ENCODE data around the gene TTC13. TPM values are rescaled to one million over a fixed set of nuclear protein-coding genes. Genes with fewer than 3 reads are reported as not detected.

TTC13 gene
- total RNA-seq, 1 experiment from 2014 or later, result 12.3 TPM

DNA sequence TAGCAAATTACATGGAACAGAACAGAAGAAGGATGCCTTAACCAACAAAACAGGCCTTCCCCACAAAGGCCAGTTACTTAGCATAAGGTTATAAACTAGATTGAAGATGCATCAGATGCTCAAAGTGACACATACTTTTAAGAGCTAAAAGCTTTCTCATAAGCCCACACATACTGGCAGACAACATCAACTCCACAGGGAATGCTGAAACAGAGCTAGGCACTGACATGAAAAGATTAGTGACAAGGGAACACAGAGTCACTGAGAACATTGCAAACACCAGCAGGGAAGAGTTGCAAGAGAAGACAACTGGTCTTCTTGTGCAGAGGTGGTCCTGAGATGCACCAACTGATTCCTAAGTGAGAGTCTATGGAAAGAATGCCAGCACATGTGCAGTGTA lies 6.9 kb downstream of the TTC13 start:
- no peak overlapping the region for H3K4me3 ChIP-seq (replicated peaks in 1 of 2; ENCODE audit: low read depth in 1 of 2, low read length in 2 of 2)
- no peak for DNase-seq (ENCODE audit: low read depth, low spot score)
- ATAC-seq, result no peak
- RAD21 ChIA-PET (ENCODE audit: low non-redundant PET in 1 of 2, low total read pairs in 2 of 2, uncharacterized antibody in 2 of 2, unreplicated experiment in 2 of 2), result no interaction called here
- no peak overlapping the region for H2AFZ ChIP-seq (ENCODE audit: low read depth, low read length, poor library complexity, severe bottlenecking)
- no peaks in the 10 kb centered on the region for H3K27me3 ChIP-seq (ENCODE audit: insufficient read depth, low read length)
- no peaks in the 10 kb centered on the region for H3K9me3 ChIP-seq (ENCODE audit: control insufficient read depth in 1 of 2, insufficient read depth in 1 of 2, low read depth in 1 of 2, low read length in 2 of 2)
- TF ChIP-seq FOSL1 (IDR thresholded peaks at IDR 0.05; ENCODE audit: low read depth), result no peak
- H3K79me2 ChIP-seq (ENCODE audit: insufficient read depth, low read length), result peaks cover under 1% of the 10 kb centered on the region; the same call in 1 of the 2 replicates
- H3K9ac ChIP-seq (ENCODE audit: low read length), result no peak overlapping the region
- no TSS peak for BruUV-seq (replicated peaks)
- CTCF ChIA-PET, result no interaction called here
- 0 out of 4 replicates have a peak, but pooled peaks cover 0 to 2% of the 10 kb centered on the region in 2 experiments for H3K36me3 ChIP-seq (ENCODE audit: control insufficient read depth in 1 of 2, insufficient read depth in 2 of 2, low read length in 2 of 2)
- no peak overlapping the region for H3K4me2 ChIP-seq (ENCODE audit: low read length)
- POLR2A ChIA-PET, result no interaction called here
- intact Hi-C loops (cut with micrococcal nuclease), result no loop called here
- no peaks in the 10 kb centered on the region for H3K9me2 ChIP-seq (ENCODE audit: insufficient read depth)
- H4K20me1 ChIP-seq (ENCODE audit: insufficient read depth), result no peaks in the 10 kb centered on the region
- no peaks in the 10 kb centered on the region for H3K4me1 ChIP-seq (ENCODE audit: control insufficient read depth in 1 of 2, insufficient read depth in 2 of 2, low read length in 2 of 2)
- no peak overlapping the region for H3K27ac ChIP-seq (ENCODE audit: low read depth, low read length)

DNA sequence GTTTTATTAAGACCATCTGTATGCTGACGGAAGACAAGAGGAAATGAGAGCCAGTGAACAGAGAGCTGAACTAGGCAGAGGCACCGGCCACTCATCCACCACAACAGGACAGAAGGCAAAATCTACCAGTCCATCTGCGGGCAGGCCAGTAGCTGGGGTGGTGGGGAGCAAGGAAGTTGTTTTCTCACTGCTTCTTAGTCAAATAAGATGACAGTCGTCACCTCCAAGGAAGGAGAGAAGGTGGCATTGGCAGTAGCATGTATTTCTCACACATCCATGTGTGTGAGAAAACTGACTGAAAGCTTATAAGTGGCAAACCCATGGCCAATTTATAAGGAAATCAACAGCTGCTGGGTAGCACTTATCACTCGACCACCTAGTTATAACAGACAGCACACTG lies 8.2 kb downstream of the TTC13 start:
- DNase-seq (ENCODE audit: low read depth, low spot score) (no peak), ATAC-seq (no peak)
- BruUV-seq (replicated peaks), result no TSS peak
- Histone ChIP-seq H3K9me2 (ENCODE audit: insufficient read depth) (no peaks in the 10 kb centered on the region), H3K4me2 (ENCODE audit: low read length) (no peak overlapping the region), H3K27ac (ENCODE audit: low read depth, low read length) (no peak overlapping the region), H3K9ac (ENCODE audit: low read length) (no peak overlapping the region), H3K36me3 (ENCODE audit: control insufficient read depth in 1 of 2, insufficient read depth in 2 of 2, low read length in 2 of 2) (no peaks in the 10 kb centered on the region), H3K79me2 (ENCODE audit: insufficient read depth, low read length) (no peaks in the 10 kb centered on the region), H3K27me3 (ENCODE audit: insufficient read depth, low read length) (no peaks in the 10 kb centered on the region), H3K4me1 (ENCODE audit: control insufficient read depth in 1 of 2, insufficient read depth in 2 of 2, low read length in 2 of 2) (no peaks in the 10 kb centered on the region), H2AFZ (ENCODE audit: low read depth, low read length, poor library complexity, severe bottlenecking) (no peak overlapping the region), H3K4me3 (replicated peaks in 1 of 2; ENCODE audit: low read depth in 1 of 2, low read length in 2 of 2) (no peak overlapping the region), H3K9me3 (ENCODE audit: control insufficient read depth in 1 of 2, insufficient read depth in 1 of 2, low read depth in 1 of 2, low read length in 2 of 2) (no peaks in the 10 kb centered on the region), H4K20me1 (ENCODE audit: insufficient read depth) (no peaks in the 10 kb centered on the region)
- RAD21 ChIA-PET (ENCODE audit: low non-redundant PET in 1 of 2, low total read pairs in 2 of 2, uncharacterized antibody in 2 of 2, unreplicated experiment in 2 of 2), result no interaction called here
- POLR2A ChIA-PET, result no interaction called here
- CTCF ChIA-PET, result no interaction called here
- intact Hi-C loops (cut with micrococcal nuclease), result no loop called here
- TF ChIP-seq ZFX (IDR thresholded peaks at IDR 0.05), result no peak
- no peak for TF ChIP-seq SIN3A (IDR thresholded peaks at IDR 0.05; ENCODE audit: low read depth)
- no peak for TF ChIP-seq ELF1 (IDR thresholded peaks at IDR 0.05; ENCODE audit: borderline replicate concordance, low read depth)
- no peak for TF ChIP-seq EZH2phosphoT487 (IDR thresholded peaks at IDR 0.05; ENCODE audit: borderline replicate concordance)
- no peak for TF ChIP-seq EZH2 (IDR thresholded peaks at IDR 0.05)
- TF ChIP-seq FOSL1 (IDR thresholded peaks at IDR 0.05; ENCODE audit: low read depth), result no peak
- TF ChIP-seq JUND (IDR thresholded peaks at IDR 0.05), result no peak
- no peak for TF ChIP-seq RAD21 (IDR thresholded peaks at IDR 0.05; ENCODE audit: low read depth)
- TF ChIP-seq, protein P1, sequence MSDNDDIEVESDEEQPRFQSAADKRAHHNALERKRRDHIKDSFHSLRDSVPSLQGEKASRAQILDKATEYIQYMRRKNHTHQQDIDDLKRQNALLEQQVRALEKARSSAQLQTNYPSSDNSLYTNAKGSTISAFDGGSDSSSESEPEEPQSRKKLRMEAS (IDR thresholded peaks at IDR 0.05), result no peak
- TF ChIP-seq SRF (IDR thresholded peaks at IDR 0.05; ENCODE audit: low read depth), result no peak
- no peak for TF ChIP-seq YY1 (IDR thresholded peaks at IDR 0.05; ENCODE audit: extremely low read depth, insufficient replicate concordance, low read depth, low read length)
- no peak for TF ChIP-seq TCF7L2 (IDR thresholded peaks at IDR 0.05; ENCODE audit: borderline replicate concordance, extremely low read depth, insufficient read depth, insufficient read length)
- TF ChIP-seq, protein P2, sequence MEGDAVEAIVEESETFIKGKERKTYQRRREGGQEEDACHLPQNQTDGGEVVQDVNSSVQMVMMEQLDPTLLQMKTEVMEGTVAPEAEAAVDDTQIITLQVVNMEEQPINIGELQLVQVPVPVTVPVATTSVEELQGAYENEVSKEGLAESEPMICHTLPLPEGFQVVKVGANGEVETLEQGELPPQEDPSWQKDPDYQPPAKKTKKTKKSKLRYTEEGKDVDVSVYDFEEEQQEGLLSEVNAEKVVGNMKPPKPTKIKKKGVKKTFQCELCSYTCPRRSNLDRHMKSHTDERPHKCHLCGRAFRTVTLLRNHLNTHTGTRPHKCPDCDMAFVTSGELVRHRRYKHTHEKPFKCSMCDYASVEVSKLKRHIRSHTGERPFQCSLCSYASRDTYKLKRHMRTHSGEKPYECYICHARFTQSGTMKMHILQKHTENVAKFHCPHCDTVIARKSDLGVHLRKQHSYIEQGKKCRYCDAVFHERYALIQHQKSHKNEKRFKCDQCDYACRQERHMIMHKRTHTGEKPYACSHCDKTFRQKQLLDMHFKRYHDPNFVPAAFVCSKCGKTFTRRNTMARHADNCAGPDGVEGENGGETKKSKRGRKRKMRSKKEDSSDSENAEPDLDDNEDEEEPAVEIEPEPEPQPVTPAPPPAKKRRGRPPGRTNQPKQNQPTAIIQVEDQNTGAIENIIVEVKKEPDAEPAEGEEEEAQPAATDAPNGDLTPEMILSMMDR (IDR thresholded peaks at IDR 0.05 in 2 of 3, conservative IDR thresholded peaks at IDR 0.05 in 1 of 3; ENCODE audit: borderline replicate concordance in 1 of 3, insufficient read depth in 1 of 3, low read depth in 2 of 3, low read length in 2 of 3), result no peak
- TF ChIP-seq CBX3 (IDR thresholded peaks at IDR 0.05; ENCODE audit: low read depth), result no peak
- no peak for TF ChIP-seq SP1 (IDR thresholded peaks at IDR 0.05; ENCODE audit: low read depth)
- TF ChIP-seq, protein P3, sequence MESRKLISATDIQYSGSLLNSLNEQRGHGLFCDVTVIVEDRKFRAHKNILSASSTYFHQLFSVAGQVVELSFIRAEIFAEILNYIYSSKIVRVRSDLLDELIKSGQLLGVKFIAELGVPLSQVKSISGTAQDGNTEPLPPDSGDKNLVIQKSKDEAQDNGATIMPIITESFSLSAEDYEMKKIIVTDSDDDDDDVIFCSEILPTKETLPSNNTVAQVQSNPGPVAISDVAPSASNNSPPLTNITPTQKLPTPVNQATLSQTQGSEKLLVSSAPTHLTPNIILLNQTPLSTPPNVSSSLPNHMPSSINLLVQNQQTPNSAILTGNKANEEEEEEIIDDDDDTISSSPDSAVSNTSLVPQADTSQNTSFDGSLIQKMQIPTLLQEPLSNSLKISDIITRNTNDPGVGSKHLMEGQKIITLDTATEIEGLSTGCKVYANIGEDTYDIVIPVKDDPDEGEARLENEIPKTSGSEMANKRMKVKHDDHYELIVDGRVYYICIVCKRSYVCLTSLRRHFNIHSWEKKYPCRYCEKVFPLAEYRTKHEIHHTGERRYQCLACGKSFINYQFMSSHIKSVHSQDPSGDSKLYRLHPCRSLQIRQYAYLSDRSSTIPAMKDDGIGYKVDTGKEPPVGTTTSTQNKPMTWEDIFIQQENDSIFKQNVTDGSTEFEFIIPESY (IDR thresholded peaks at IDR 0.05; ENCODE audit: extremely low read depth, insufficient replicate concordance, low read length), result no peak
- no peak for TF ChIP-seq EGR1 (IDR thresholded peaks at IDR 0.05; ENCODE audit: low read depth)
- TF ChIP-seq CEBPB (IDR thresholded peaks at IDR 0.05; ENCODE audit: low read depth), result no peak
- TF ChIP-seq POLR2AphosphoS5 (IDR thresholded peaks at IDR 0.05; ENCODE audit: low read depth, low read length), result no peak
